Measurements from ENCODE around the gene THBD.

THBD gene

GRCh38 chr20:23086931-23087411 lies 37.5 kb upstream of the THBD start:
- Histone ChIP-seq H3K9me3 (ENCODE audit: insufficient read depth, low read length) (no peaks in the 10 kb centered on the region), H3K9ac (ENCODE audit: low read length) (peak overlapping the region; percentile 50; the same call in 1 of the 2 replicates), H3K36me3 (replicated peaks; ENCODE audit: low read depth, low read length) (no peaks in the 10 kb centered on the region), H3K27ac (ENCODE audit: low read length) (no peak overlapping the region), H2AFZ (ENCODE audit: low read depth, low read length) (peak overlapping the region; percentile 76; the same call in 1 of the 2 replicates), H3K79me2 (ENCODE audit: low read length) (no peaks in the 10 kb centered on the region), H3K4me1 (ENCODE audit: low read length) (peaks cover 30% of the 10 kb centered on the region), H4K20me1 (ENCODE audit: insufficient read depth, low read length) (no peaks in the 10 kb centered on the region), H3K27me3 (ENCODE audit: low read depth, low read length) (peaks cover 10% of the 10 kb centered on the region), H3K4me2 (ENCODE audit: low read length) (peak overlapping the region; percentile 68), H3K4me3 (ENCODE audit: low read length) (peak overlapping the region; percentile 54; the same call in 1 of the 2 replicates)
- TF ChIP-seq EZH2phosphoT487 (IDR thresholded peaks at IDR 0.05; ENCODE audit: low read depth) (no peak), CTCF (IDR thresholded peaks at IDR 0.05; ENCODE audit: low read depth, low read length) (no peak)

- TF ChIP-seq CTCF (IDR thresholded peaks at IDR 0.05; ENCODE audit: low read depth, low read length) (no peak), EZH2phosphoT487 (IDR thresholded peaks at IDR 0.05; ENCODE audit: low read depth) (no peak)
- H2AFZ ChIP-seq (ENCODE audit: low read depth, low read length), result peak within 1 kb of the TSS; percentile 76; the same call in 1 of the 2 replicates
- peak within 1 kb of the TSS; percentile 54; the same call in 1 of the 2 replicates for H3K4me3 ChIP-seq (ENCODE audit: low read length)
These were observed 36.6 kb upstream of the THBD start, which contains the start of gene CD93 for GRCh38 chr20:23086056-23086566. Gene CD93, minus strand, starts transcription at chr20:23086324. Its CDS starts 132 bp downstream, at chr20:23086192.

GRCh38 chr20:23085436-23086055 lies 36.1 kb upstream of the THBD start:
- no peak overlapping the region for H3K4me3 ChIP-seq (ENCODE audit: low read length)
- H3K4me1 ChIP-seq (ENCODE audit: low read length), result peaks cover 35% of the 10 kb centered on the region
- TF ChIP-seq EZH2phosphoT487 (IDR thresholded peaks at IDR 0.05; ENCODE audit: low read depth), result no peak
- TF ChIP-seq CTCF (IDR thresholded peaks at IDR 0.05; ENCODE audit: low read depth, low read length), result no peak
- no peaks in the 10 kb centered on the region for H4K20me1 ChIP-seq (ENCODE audit: insufficient read depth, low read length)
- no peaks in the 10 kb centered on the region for H3K36me3 ChIP-seq (replicated peaks; ENCODE audit: low read depth, low read length)
- no peaks in the 10 kb centered on the region for H3K9me3 ChIP-seq (ENCODE audit: insufficient read depth, low read length)
- H2AFZ ChIP-seq (ENCODE audit: low read depth, low read length), result no peak overlapping the region
- H3K27me3 ChIP-seq (ENCODE audit: low read depth, low read length), result peaks cover 8% of the 10 kb centered on the region
- no peaks in the 10 kb centered on the region for H3K79me2 ChIP-seq (ENCODE audit: low read length)
- no peak overlapping the region for H3K4me2 ChIP-seq (ENCODE audit: low read length)
- no peak overlapping the region for H3K27ac ChIP-seq (ENCODE audit: low read length)
- H3K9ac ChIP-seq (ENCODE audit: low read length), result no peak overlapping the region

More at GRCh38 chr20:23086056-23086566, 36.6 kb upstream of the THBD start, which contains the start of gene CD93:
- H3K4me2 ChIP-seq (ENCODE audit: low read length), result peak within 1 kb of the TSS; percentile 68
- 0 out of 2 replicates have a peak within 1 kb of the TSS, but pooled peaks have one; percentile 50 for H3K9ac ChIP-seq (ENCODE audit: low read length)
- peaks cover 6% of the 10 kb centered on the region for H3K27me3 ChIP-seq (ENCODE audit: low read depth, low read length)
- H3K4me1 ChIP-seq (ENCODE audit: low read length), result peaks cover 35% of the 10 kb centered on the region
- H3K27ac ChIP-seq (ENCODE audit: low read length), result no peak within 1 kb of the TSS
- H3K79me2 ChIP-seq (ENCODE audit: low read length), result no peaks in the 10 kb centered on the region
- no peaks in the 10 kb centered on the region for H3K9me3 ChIP-seq (ENCODE audit: insufficient read depth, low read length)
- no peaks in the 10 kb centered on the region for H3K36me3 ChIP-seq (replicated peaks; ENCODE audit: low read depth, low read length)
- no peaks in the 10 kb centered on the region for H4K20me1 ChIP-seq (ENCODE audit: insufficient read depth, low read length)

- Histone ChIP-seq H3K36me3 (replicated peaks; ENCODE audit: low read depth, low read length) (no peaks in the 10 kb centered on the region), H3K79me2 (ENCODE audit: low read length) (no peaks in the 10 kb centered on the region), H3K4me3 (ENCODE audit: low read length) (no peak overlapping the region), H3K27me3 (ENCODE audit: low read depth, low read length) (peaks cover 8% of the 10 kb centered on the region), H3K9me3 (ENCODE audit: insufficient read depth, low read length) (no peaks in the 10 kb centered on the region), H3K4me2 (ENCODE audit: low read length) (no peak overlapping the region), H4K20me1 (ENCODE audit: insufficient read depth, low read length) (no peaks in the 10 kb centered on the region), H3K27ac (ENCODE audit: low read length) (no peak overlapping the region), H3K9ac (ENCODE audit: low read length) (no peak overlapping the region), H2AFZ (ENCODE audit: low read depth, low read length) (no peak overlapping the region), H3K4me1 (ENCODE audit: low read length) (peaks cover 35% of the 10 kb centered on the region)
- TF ChIP-seq CTCF (IDR thresholded peaks at IDR 0.05; ENCODE audit: low read depth, low read length) (no peak), EZH2phosphoT487 (IDR thresholded peaks at IDR 0.05; ENCODE audit: low read depth) (no peak)
These were observed 35.4 kb upstream of the THBD start for GRCh38 chr20:23084845-23085365.

All from OCI-LY3 (cell line).